Activated CD4-positive, alpha-beta T cell treated with anti-CD3 and anti-CD28 coated beads for 36 hours (primary cell): ENCODE measurements around the gene SURF1. TPM values are rescaled to one million over a fixed set of nuclear protein-coding genes. Genes with fewer than 3 reads are reported as not detected.
"Not testable (repeated sequence)": the region's sequence is repeated elsewhere in the genome, so short reads cannot be mapped to it uniquely, and the experiment has no call there.

Experiments used
- ATAC-seq: fragments of 200-7000 bp; cut with Tn5 transposase; one replicate; pipeline ENCODE4 v1.10.0; 2021; ENCODE audit warnings: mild to moderate bottlenecking, moderate library complexity
- CTCF ChIA-PET: fragments of 350-600 bp; sonication (Branson Sonifier 250); formaldehyde crosslinking; loops from one replicate; lab custom pipeline; 2021; ENCODE audit warnings: antibody characterized with exemption; lab: Charles Lee
- POLR2A ChIA-PET: fragments of 350-600 bp; sonication (Branson Sonifier 250); formaldehyde crosslinking; loops from one replicate; lab custom pipeline; 2021; ENCODE audit warnings: antibody characterized with exemption, inconsistent platforms; lab: Charles Lee
- DNase-seq: peaks from one replicate; pipeline ENCODE4 v3.0.0-alpha.2; 2020
- H3K27ac Mint-ChIP-seq: one replicate; pipeline ENCODE4 v1.8.0; 2021; ENCODE audit warnings: mixed read lengths
- H3K27me3 Mint-ChIP-seq: one replicate; pipeline ENCODE4 v1.8.0; 2021; ENCODE audit warnings: mixed read lengths
- H3K36me3 Mint-ChIP-seq: one replicate; pipeline ENCODE4 v1.8.0; 2021; ENCODE audit warnings: low read depth, mixed read lengths
- H3K4me1 Mint-ChIP-seq: one replicate; pipeline ENCODE4 v1.8.0; 2021; ENCODE audit warnings: mixed read lengths
- H3K4me3 Mint-ChIP-seq: one replicate; pipeline ENCODE4 v1.8.0; 2021; ENCODE audit warnings: mild to moderate bottlenecking, moderate library complexity, mixed read lengths
- H3K9me3 Mint-ChIP-seq: one replicate; pipeline ENCODE4 v1.8.0; 2021; ENCODE audit warnings: low read depth, mixed read lengths
- intact Hi-C, 2 experiments: fragments of 100-400 bp; cut with DNase I in 1 of 2; cut with micrococcal nuclease in 1 of 2; formaldehyde crosslinking; loops; one replicate each; pipeline versions ENCODE4 v1.14.2 to v1.15.1; 2022 to 2024; cut with DNase I, micrococcal nuclease
- total RNA-seq, 2 experiments: library from RNA; stranded (reverse); gene quantifications; one replicate each; pipeline ENCODE4 v1.2.3, GENCODE V29; 2021

The SURF1 gene
- total RNA-seq, 2 experiments from 2014 or later: 17.4 to 29.1 TPM

- H3K9me3 Mint-ChIP-seq, ATAC-seq, DNase-seq, H3K27me3 Mint-ChIP-seq: not testable (repeated sequence)
- ChIA-PET POLR2A (interaction anchor here (1.1 kb wide), 1 partner anchor 13 kb away, joined by 3 read pairs; the partner anchor contains the start of genes MED22 and RPL7A), CTCF (interaction anchor here (0.6 to 1.2 kb wide), 3 partner anchors 36 to 152 kb away, joined by 3 to 4 read pairs (median 3); no protein-coding TSS in a partner anchor)
- peaks cover 51% of the 10 kb centered on the region for H3K36me3 Mint-ChIP-seq
- peaks cover 28% of the 10 kb centered on the region for H3K4me1 Mint-ChIP-seq
- intact Hi-C loops: loop anchor here (2.0 to 10.0 kb wide), 4 partner anchors 43 to 458 kb away; partner anchors contain the start of genes AK8 (in 1 of the 2) and SPACA9 (in 1 of the 2)
- H3K27ac Mint-ChIP-seq: peak overlapping the region; percentile 89
- peak overlapping the region; percentile 86 for H3K4me3 Mint-ChIP-seq
These were observed 21.4 kb downstream of the SURF1 start for GRCh38 chr9:133334888-133335287.

DNA sequence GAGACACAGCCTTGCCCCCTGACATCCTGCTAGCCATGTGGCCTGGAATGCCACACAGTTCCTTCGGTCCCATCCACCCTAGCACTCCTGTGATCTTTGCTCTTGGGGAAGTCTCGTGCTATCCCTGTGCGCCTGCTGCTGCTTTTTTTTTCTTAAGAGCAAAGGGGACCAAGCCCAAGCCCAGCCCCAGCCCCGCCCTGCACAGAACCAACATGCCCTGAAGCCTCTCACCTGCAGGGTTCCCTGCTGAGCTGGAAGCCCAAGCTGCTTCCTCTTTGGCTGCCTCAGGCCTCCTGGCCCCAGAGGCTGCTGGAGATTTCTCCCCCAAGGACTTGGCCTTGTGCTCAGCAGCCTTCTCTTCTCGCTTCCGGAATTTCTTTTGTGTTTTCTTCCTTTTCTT is 22.1 kb downstream of the SURF1 start:
- intact Hi-C loops: loop anchor here (2.0 to 10.0 kb wide), 3 partner anchors 42 to 149 kb away; no protein-coding TSS in a partner anchor
- Mint-ChIP-seq H3K9me3 (no peaks in the 10 kb centered on the region), H3K4me1 (peaks cover 28% of the 10 kb centered on the region), H3K4me3 (peak overlapping the region; percentile 86), H3K27ac (peak overlapping the region; percentile 89), H3K27me3 (no peaks in the 10 kb centered on the region), H3K36me3 (peaks cover 46% of the 10 kb centered on the region)
- ChIA-PET POLR2A (interaction anchor here (1.2 kb wide), 1 partner anchor 14 kb away, joined by 3 read pairs; the partner anchor contains the start of genes MED22 and RPL7A), CTCF (interaction anchor here (0.5 to 1.2 kb wide), 3 partner anchors 28 to 153 kb away, joined by 3 read pairs; no protein-coding TSS in a partner anchor)
- DNase-seq (no peak), ATAC-seq (no peak)

- ChIA-PET POLR2A (interaction anchor here (1.2 kb wide), 1 partner anchor 14 kb away, joined by 3 read pairs; the partner anchor contains the start of genes MED22 and RPL7A), CTCF (interaction anchor here (0.5 to 1.1 kb wide), 2 partner anchors 27 to 147 kb away, joined by 3 to 4 read pairs; no protein-coding TSS in a partner anchor)
- peak overlapping the region; percentile 86 for H3K4me3 Mint-ChIP-seq
- DNase-seq (no peak), ATAC-seq (no peak)
- H3K27ac Mint-ChIP-seq: peak overlapping the region; percentile 48
- intact Hi-C loops: loop anchor here (5.0 to 10.0 kb wide), 2 partner anchors 41 to 149 kb away; no protein-coding TSS in a partner anchor
- H3K27me3 Mint-ChIP-seq: no peaks in the 10 kb centered on the region
- peaks cover 46% of the 10 kb centered on the region for H3K36me3 Mint-ChIP-seq
- H3K9me3 Mint-ChIP-seq: no peaks in the 10 kb centered on the region
- H3K4me1 Mint-ChIP-seq: peaks cover 28% of the 10 kb centered on the region
These were observed 22.7 kb downstream of the SURF1 start for GRCh38 chr9:133333566-133333965.

DNA sequence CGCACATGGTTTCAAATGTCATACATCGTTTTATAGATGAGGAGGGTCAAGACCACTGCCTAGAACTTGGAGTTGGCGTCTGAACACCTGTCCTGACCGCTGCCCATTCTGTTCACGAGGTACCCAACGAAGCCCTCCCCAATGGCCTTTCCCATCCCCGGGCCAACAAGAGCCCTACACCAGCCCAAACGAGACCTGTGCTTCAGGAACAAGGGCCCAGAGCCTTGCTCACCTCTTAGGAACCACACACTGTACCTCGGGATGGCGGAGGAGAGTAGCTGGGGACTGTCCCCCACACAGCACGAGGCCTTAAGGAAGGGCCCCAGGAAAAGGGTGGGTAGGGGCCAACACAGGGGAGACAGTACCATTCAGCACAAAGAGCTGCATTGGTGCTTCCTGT is 23.3 kb downstream of the SURF1 start:
- Mint-ChIP-seq H3K36me3 (peaks cover 46% of the 10 kb centered on the region), H3K4me1 (peaks cover 28% of the 10 kb centered on the region), H3K27ac (no peak overlapping the region), H3K9me3 (no peaks in the 10 kb centered on the region), H3K27me3 (no peaks in the 10 kb centered on the region), H3K4me3 (no peak overlapping the region)
- ATAC-seq (no peak), DNase-seq (no peak)
- intact Hi-C loops: loop anchor here (5.0 to 10.0 kb wide), 2 partner anchors 41 to 148 kb away; no protein-coding TSS in a partner anchor
- POLR2A ChIA-PET: interaction anchor here (0.5 kb wide), 1 partner anchor 416 kb away, joined by 4 read pairs; no protein-coding TSS in a partner anchor
- CTCF ChIA-PET: interaction anchor here (1.1 kb wide), 1 partner anchor 147 kb away, joined by 4 read pairs; no protein-coding TSS in a partner anchor

- Mint-ChIP-seq H3K9me3 (no peaks in the 10 kb centered on the region), H3K4me1 (peaks cover 26% of the 10 kb centered on the region), H3K27ac (no peak overlapping the region), H3K36me3 (peaks cover 46% of the 10 kb centered on the region), H3K4me3 (peak overlapping the region; percentile 20), H3K27me3 (no peaks in the 10 kb centered on the region)
- intact Hi-C loops: loop anchor here (5.0 to 10.0 kb wide), 2 partner anchors 40 to 148 kb away; no protein-coding TSS in a partner anchor
- DNase-seq (no peak), ATAC-seq (no peak)
- ChIA-PET POLR2A (interaction anchor here (0.5 kb wide), 1 partner anchor 417 kb away, joined by 4 read pairs; no protein-coding TSS in a partner anchor), CTCF (interaction anchor here (0.9 kb wide), 1 partner anchor 93 kb away, joined by 5 read pairs; no protein-coding TSS in a partner anchor)
These were observed 23.9 kb downstream of the SURF1 start for GRCh38 chr9:133332381-133332730.

GRCh38 chr9:133331641-133332380 is 24.5 kb downstream of the SURF1 start:
- peaks cover 46% of the 10 kb centered on the region for H3K36me3 Mint-ChIP-seq
- DNase-seq (no peak), ATAC-seq (no peak)
- ChIA-PET POLR2A (no interaction called here), CTCF (interaction anchor here (0.5 to 2.6 kb wide), 3 partner anchors 76 to 146 kb away, joined by 3 to 18 read pairs (median 5); no protein-coding TSS in a partner anchor)
- H3K27ac Mint-ChIP-seq: no peak overlapping the region
- no peaks in the 10 kb centered on the region for H3K9me3 Mint-ChIP-seq
- H3K4me3 Mint-ChIP-seq: peak overlapping the region; percentile 20
- peaks cover 26% of the 10 kb centered on the region for H3K4me1 Mint-ChIP-seq
- no peaks in the 10 kb centered on the region for H3K27me3 Mint-ChIP-seq
- intact Hi-C loops: loop anchor here (5.0 to 10.0 kb wide), 2 partner anchors 40 to 147 kb away; no protein-coding TSS in a partner anchor

DNA sequence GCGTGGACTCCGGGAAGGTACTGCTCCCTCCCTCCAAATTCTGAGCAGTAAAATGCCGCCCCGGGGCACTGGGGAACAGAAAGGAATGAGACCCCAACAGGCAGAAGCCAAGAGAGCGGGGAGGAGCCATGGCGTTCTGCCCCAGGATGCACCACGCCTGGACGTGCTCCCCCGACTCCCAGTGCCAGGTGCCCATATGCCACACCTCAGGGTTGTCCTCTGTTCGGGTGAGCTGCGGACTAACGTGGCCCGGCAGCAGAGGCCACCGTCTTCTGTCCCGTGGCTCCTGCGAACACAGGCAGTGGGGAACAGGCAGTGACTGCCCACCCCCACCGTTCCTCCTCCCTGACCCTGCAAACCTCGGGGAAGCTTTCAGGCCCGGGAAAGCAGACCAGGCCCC is 25.1 kb downstream of the SURF1 start:
- intact Hi-C loops: loop anchor here (5.0 to 10.0 kb wide), 2 partner anchors 39 to 146 kb away; no protein-coding TSS in a partner anchor
- Mint-ChIP-seq H3K4me3 (no peak overlapping the region), H3K4me1 (peaks cover 22% of the 10 kb centered on the region), H3K36me3 (peaks cover 46% of the 10 kb centered on the region), H3K27ac (peak overlapping the region; percentile 20), H3K27me3 (no peaks in the 10 kb centered on the region), H3K9me3 (no peaks in the 10 kb centered on the region)
- ChIA-PET POLR2A (no interaction called here), CTCF (interaction anchor here (0.5 to 2.6 kb wide), 6 partner anchors 35 to 145 kb away, joined by 3 to 18 read pairs (median 5); no protein-coding TSS in a partner anchor)
- DNase-seq (no peak), ATAC-seq (no peak)

DNA sequence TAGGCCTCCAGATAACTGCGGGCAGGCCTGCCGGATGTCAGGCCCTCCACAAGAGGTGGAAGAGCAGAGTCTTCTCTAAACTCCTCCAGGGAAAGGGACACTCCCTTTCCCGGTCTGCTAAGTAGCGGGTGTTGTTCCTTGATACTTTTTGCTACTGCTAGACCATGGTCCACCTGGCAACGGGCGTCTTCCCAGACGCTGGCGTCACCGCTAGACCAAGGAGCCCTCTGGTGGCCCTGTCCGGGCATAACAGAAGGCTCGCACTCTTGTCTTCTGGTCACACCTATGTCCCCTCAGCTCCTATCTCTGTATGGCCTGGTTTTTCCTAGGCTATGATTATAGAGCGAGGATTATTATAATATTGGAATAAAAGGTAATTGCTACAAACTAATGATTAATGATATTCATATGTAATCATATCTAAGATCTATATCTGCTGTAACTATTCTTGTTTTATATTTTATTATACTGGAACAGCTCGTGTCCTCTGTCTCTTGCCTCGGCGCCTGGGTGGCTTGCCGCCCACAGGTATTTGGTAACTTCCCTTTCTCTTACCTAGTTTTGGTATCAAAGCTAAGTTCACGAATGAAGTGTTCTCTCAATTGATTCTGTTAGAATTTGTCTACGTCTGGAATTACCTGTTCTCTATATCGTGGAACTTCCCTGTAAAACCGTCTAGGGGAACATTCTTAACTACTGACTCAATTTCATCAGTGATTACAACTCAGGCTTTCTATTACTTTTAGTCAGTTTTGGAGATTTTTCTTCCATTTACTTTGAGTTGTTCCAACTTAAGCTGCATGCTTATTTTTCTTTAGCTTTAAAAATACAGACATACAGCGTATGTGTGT is 26.8 kb downstream of the SURF1 start:
- H3K27me3 Mint-ChIP-seq, H3K4me3 Mint-ChIP-seq, POLR2A ChIA-PET, H3K27ac Mint-ChIP-seq, H3K9me3 Mint-ChIP-seq, DNase-seq, ATAC-seq: not testable (repeated sequence)
- peaks cover 16% of the 10 kb centered on the region for H3K4me1 Mint-ChIP-seq
- H3K36me3 Mint-ChIP-seq: peaks cover 38% of the 10 kb centered on the region
- intact Hi-C loops: loop anchor here (5.0 to 10.0 kb wide), 2 partner anchors 37 to 145 kb away; no protein-coding TSS in a partner anchor
- CTCF ChIA-PET: interaction anchor here (0.5 to 2.6 kb wide), 13 partner anchors 10 to 180 kb away, joined by 3 to 18 read pairs (median 5); partner anchors contain the start of genes MED22, RPL7A and STKLD1

DNA sequence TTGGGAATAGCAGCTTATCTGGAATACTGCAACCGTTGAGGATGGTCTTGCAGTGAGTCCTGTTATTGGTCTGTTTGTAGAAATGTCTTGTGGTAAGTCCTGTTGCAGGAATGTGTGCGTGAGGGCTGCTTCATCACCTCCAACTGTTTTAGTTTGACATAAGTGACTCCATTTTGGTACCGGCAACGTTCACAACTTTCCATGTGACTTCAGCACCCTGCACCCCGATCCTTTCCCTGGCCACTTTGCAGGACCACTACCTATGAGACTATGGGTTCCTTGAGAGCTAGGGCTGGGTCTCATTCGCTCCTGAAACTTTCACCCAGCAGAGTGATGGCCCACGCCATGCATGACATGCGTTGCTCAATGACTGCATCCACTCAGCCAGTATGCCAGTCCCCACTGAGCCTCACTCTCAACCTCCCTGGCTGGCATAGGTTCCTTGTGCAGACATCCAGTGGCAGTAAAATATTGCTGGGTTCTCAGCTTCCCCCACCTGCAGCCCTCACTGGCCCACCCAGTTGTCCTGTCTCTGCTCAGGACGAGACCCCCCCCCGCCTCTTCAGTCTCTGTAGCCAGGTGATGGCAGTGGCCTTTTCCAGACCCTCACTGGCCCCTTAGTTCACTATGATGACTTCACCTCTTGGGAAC is 28.3 kb downstream of the SURF1 start:
- ChIA-PET POLR2A (no interaction called here), CTCF (no interaction called here)
- Mint-ChIP-seq H3K4me1 (peaks cover 5% of the 10 kb centered on the region), H3K36me3 (peaks cover 25% of the 10 kb centered on the region), H3K27ac (no peak overlapping the region), H3K9me3 (no peaks in the 10 kb centered on the region), H3K27me3 (no peaks in the 10 kb centered on the region), H3K4me3 (no peak overlapping the region)
- ATAC-seq (no peak), DNase-seq (no peak)
- intact Hi-C loops: no loop called here

GRCh38 chr9:133327021-133327420 is 29.3 kb downstream of the SURF1 start:
- H3K4me1 Mint-ChIP-seq, CTCF ChIA-PET, H3K27me3 Mint-ChIP-seq, H3K9me3 Mint-ChIP-seq, H3K4me3 Mint-ChIP-seq, intact Hi-C loops, H3K27ac Mint-ChIP-seq, ATAC-seq, POLR2A ChIA-PET, DNase-seq: not testable (repeated sequence)
- H3K36me3 Mint-ChIP-seq: peaks cover 16% of the 10 kb centered on the region
